ENCODE measurements around the gene ENO1.
A peak's percentile ranks its signal among the peaks of the same experiment; 100 is the strongest.
"Not testable (repeated sequence)": the region's sequence is repeated elsewhere in the genome, so short reads cannot be mapped to it uniquely, and the experiment has no call there.

Gene ENO1

DNA sequence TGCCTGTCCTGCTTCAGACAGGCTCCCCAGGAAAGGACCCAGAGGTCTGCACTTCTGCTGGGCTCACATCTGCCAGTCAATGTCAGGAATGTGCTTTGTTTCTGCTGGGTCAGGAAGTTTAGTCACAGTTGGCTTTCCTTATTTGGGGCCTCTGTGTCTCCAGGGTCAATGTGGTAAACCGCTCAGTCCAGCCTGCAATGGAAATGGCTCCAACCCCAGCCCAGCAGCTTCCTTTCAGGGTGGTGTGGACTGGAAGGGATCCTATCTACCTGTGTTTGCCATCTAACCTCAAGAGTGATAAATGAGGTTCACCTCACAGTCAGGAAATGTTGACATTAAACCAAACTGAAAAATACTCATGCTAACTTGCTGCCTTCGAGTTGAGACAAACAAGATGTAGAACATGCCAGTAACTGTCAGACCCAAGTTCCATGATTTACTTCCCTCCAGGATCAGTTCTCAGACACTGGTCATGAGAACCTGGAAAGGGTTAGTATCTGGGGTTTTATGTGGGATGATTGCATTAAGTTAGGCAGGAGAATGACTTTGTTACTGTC, 20.3 kb downstream of the ENO1 start:
- in situ Hi-C loops (cut with MboI; ENCODE audit: low pct_unique_long_range_greater_than_20kb, low sequenced_read_pairs): no loop called here
- DNase-seq: peak; percentile 79

DNA sequence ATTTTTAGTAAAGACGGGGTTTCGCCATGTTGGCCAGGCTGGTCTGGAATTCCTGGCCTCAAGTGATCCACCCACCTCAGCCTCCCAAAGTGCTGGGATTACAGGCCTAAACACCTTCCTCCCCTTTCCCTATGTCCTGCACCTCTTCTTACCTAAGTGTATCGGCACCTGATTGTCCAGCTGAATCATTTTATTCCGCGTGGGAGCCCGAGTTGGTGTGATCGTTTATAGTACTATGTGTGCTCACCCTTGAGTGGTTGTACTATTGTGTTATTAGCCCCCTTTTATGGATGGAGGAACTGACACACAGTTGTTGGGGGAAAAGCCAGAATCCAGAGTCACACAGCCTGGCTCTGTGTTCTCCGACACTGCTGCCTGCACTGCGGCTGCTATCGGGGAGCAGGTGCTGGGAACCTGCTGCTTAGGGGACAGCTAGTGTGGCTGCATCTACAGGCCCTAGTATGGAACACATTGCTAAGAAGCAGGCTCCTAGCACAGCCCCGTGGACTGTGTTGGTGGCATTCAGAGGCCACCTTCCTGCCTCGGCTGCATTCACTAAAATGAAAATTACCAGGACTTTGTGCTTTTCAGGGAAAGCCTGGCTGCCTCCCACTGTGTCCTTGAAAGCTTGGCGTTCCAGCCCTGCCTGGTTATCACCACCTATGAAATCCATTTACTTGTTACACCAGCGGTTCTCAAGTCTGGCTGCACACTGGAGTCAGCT, 21.6 kb downstream of the ENO1 start:
- in situ Hi-C loops (cut with MboI; ENCODE audit: low pct_unique_long_range_greater_than_20kb, low sequenced_read_pairs): no loop called here
- no peak for DNase-seq

DNA sequence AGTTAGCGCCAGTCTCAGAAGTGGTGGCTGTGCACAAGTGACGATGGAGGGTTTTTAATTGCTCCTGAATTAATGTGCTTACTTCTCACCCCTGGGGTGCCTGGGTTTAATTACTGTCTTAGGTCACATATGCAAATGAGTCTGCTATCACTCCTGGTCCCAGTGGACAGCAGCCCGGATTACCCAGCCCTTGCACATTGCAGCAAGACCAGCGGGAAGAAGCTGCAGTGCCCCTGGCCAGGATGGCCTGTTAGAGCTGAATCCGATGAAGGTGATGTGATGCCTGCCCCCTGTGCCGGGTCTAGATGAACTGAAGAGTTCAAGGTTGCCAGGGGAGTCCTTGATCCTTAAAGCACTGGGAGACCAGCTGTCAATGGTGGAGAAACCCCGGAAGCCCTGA, 24.2 kb downstream of the ENO1 start:
- no peak for DNase-seq
- in situ Hi-C loops (cut with MboI; ENCODE audit: low pct_unique_long_range_greater_than_20kb, low sequenced_read_pairs): no loop called here

DNA sequence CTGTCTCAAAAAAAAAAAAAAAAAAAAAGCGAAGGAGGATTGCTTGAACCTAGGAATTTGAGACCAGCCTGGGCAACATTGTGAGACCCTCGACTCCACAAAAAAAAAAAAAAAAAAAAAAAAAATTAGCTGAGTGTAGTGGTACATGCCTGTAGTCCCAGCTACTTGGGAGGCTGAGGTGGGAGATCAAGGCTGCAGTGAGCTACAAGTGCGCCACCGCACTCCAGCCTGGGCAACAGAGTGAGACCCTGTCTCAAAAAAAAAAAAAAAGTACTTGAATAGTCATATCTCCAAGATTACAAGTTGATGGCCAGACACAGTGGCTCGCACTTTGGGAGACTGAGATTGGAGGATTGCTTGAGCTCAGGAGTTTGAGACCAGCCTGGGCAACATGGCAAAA, 27.4 kb downstream of the ENO1 start:
- DNase-seq: no peak
- in situ Hi-C loops (cut with MboI; ENCODE audit: low pct_unique_long_range_greater_than_20kb, low sequenced_read_pairs): no loop called here

DNA sequence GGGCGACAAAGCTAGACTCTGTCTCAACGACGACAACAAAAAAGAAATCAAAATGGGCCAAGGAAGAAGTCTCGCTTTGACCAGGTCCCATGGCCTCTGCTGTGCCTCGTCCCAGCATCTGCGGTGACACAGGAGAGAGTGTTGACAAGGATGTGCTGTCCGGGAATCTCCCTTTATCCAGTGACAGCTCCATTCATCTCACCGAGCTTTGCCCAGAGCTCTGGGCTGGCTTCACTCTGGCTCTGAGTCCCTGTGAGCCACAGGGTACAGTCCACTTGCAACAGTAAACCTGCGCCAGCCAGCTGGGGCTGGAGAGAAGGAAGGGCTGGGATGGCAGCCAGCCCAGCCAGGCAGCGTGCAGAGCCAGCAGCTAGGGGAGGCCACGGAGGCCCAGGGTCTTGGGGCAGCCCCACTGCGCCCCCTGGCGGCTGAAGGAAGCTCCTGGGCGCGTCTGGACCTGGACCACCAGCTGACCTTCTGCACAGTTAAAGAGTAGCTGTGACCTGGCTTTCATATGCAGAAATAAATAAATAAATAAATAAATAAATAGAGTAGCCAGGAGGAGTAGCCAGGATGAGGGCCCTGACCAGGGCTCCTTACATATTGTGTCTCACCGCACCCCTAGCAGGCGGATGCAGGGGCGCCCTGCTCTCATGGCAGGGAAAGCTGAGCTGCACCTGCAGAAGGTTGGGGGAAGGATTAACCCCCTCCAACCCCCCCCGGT, 29.7 kb downstream of the ENO1 start:
- DNase-seq: peak; percentile 83
- in situ Hi-C loops (cut with MboI; ENCODE audit: low pct_unique_long_range_greater_than_20kb, low sequenced_read_pairs): no loop called here

DNA sequence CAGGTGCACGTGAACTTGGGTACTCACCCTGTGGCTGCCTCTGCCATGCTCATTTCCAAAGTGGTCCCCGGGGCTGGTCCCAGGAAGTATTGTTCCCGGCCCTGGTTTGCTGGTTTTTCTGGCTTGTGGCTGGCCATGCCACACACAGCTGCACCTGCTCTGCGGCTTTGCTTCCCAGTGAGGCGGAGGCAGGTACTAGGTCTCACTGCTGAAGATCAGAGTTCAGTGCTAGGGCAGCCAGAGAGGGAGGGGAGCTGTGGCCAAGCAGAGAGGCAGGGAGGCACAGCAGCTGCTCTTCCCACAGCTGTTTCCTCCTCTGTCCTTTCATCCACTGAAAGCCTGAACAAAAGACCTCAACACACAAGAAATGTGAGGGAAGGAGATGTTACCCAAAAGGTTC, 30.5 kb downstream of the ENO1 start:
- in situ Hi-C loops (cut with MboI; ENCODE audit: low pct_unique_long_range_greater_than_20kb, low sequenced_read_pairs): no loop called here
- no peak for DNase-seq

DNA sequence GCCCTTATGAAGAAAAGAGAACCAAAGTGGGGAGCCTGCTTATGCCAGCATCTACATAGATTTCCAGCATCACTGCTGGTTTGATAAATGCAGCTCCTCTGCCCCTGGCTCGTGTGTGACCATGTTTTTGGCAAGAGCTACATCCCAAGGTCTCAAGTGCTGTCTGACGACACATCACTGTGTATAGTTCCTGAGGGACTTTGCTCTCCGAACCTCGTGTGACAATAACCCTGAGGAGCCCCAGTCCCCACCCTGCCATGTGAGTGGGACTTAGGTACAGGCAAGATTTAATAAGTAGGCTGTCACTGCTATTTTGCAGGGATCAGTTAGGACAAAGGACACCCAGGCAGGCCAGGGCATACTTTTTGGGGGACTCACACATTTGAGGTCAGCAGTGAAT, 32.2 kb downstream of the ENO1 start:
- in situ Hi-C loops (cut with MboI; ENCODE audit: low pct_unique_long_range_greater_than_20kb, low sequenced_read_pairs): no loop called here
- no peak for DNase-seq

DNA sequence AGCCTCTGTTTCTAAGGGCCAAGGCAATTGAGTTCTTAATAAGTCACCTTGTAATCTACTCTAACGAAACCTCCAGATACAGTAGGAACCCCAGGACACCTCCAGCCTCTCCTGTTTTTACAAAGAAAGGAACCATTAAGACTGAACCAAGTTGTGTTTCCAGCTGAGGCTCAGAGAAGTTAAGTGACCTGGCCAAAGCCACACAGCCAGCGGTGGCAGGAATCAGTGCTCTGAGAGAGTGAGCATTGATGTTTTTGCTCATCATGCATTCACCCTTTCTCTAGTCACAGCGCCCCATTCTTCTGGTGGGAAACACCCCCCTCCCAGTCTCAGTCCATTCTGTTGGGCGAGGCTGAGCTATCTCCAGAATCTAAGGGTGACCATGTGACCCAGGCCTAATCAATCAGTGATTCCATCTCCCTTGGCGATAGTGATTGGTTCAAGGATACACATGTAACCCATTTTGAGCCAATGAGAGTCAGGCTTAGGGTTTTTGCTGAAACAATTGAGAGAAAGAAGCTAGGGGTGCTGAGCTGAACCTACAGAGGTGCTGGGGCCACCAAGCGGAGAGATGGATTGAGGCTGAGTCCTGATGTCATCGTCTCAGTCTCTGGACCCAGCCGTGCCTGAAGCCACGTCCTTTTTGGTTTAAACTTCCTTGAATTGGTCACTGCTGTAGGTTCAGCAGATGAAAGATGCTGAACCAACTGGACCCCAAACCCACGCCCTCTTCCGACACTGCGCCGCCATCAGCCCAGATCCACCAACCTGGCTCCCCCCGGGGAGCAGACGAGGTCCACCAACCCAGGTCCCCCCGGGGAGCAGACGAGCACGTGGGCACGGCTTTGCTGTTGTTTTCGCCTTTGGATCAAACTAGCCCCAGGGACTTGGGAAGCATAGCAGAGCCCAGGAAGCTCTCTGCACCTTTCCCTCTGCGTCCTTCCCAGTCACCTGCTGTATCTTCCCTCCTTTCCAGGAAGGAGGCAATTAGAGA, 33.1 kb downstream of the ENO1 start:
- DNase-seq: no peak
- in situ Hi-C loops (cut with MboI; ENCODE audit: low pct_unique_long_range_greater_than_20kb, low sequenced_read_pairs): no loop called here

DNA sequence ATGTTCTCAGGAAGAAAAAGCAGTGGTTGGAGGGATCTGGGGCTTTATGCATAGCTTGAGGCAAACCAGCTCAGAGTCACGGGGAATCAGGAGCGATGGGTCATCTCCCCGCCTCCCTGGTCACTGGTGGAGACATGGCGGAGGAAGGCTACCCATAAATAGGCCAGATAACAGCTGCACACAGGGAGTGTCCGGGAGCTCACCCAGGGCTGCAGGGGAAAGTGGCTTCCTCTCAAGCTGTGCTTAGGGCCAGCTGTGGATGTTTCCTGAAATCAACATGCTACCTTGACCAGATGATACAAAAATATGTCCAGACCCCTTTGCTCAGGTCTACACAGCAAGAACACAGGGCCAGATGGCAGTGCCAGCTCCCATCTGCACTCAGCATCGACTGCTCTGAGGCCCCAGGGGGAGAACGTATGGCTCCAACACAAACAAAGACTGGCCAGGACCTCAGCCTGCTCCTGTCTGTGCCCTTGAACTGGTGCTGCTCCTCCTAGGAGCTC, 33.9 kb downstream of the ENO1 start:
- in situ Hi-C loops (cut with MboI; ENCODE audit: low pct_unique_long_range_greater_than_20kb, low sequenced_read_pairs): no loop called here
- DNase-seq: no peak

DNA sequence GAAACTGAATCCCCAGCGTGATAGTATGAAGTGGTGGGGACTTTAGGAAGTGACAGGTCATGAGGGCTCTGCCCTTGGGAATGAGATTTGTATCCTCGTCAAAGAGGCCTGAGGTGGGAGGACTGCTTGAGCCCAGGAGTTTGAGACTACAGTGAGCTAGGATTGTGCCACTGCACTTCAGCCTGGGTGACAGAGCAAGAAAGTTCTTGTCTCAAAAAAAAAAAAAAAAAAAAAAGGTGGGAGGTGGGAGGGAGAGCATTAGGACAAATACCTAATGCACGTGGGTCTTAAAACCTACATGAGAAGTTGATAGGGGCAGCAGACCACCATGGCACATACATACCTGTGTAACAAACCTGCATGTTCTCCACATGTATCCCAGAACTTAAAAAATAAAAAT, 37.1 kb downstream of the ENO1 start:
- in situ Hi-C loops (cut with MboI; ENCODE audit: low pct_unique_long_range_greater_than_20kb, low sequenced_read_pairs): no loop called here

DNA sequence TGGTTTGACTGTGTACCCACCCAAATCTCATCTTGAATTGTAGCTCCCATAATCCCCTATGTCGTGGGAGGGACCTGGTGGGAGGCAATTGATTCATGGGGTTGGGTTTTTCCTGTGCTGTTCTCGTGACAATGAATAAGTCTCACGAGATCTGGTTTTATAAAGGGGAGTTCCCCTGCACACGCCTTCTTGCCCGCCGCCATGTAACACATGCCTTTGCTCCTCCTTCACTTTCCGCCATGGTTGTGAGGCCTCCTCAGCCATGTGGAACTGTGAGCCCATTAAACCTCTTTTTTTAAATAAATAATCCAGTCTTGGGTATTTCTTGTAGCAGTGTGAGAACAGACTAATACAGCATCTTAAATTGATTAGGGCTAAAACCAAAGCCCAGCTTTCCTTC, 38.5 kb downstream of the ENO1 start:
- DNase-seq: no peak
- in situ Hi-C loops (cut with MboI; ENCODE audit: low pct_unique_long_range_greater_than_20kb, low sequenced_read_pairs): no loop called here

More for the DNA sequence above, 37.1 kb downstream of the ENO1 start:
- no peak for DNase-seq

DNA sequence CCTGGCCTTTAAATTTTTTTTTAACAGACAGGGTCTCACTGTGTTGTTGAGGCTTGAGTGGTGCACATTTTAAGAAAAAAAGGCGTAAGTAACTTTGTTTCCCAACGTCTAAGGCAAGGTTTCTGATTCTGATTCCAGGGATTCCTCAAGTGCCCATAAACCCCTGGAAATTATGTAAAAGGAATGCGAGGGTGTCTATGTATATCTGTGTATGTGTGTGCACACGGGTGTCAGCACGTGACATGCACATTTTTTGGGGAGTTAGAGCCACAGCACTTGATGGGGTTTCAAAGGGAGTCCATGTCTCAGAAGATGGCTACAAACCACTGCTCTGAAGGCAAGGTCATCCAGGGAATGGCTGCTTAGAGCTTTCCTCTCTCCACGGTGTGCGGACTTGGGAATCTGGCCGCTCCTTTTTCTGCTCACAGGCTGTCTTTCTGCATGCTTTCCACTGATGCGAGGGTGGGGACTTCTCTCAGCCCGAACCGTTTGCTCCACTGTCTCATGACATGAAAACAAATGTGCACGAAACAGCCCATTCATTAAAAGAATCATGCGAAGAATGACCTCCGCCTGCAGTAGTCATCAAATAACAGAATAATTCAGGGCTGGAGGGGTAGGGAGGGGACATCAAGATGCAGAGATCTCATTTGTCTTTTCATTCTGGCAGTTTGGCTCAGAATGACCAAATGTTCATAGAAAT, 42.4 kb downstream of the ENO1 start:
- no peak for DNase-seq
- in situ Hi-C loops (cut with MboI; ENCODE audit: low pct_unique_long_range_greater_than_20kb, low sequenced_read_pairs): no loop called here

DNA sequence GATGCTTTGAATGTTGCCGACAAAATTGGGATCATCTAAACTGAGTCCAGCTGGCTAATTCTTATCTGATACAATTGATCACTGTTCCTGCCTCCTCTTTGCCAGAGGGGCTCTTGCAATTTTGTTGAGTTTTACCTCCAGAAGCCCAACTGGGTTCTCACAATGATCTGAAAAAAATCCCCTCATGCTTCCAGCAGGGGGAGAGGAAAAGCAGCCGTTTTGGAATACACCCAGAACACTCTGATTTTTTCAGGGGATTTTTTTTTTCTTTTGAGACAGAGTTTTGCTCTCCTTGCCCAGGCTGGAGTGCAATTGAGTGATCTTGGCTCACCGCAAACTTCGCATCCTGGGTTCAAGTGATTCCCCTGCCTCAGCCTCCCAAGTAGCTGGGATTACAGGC, 47.1 kb downstream of the ENO1 start:
- peak; percentile 26 for DNase-seq
- in situ Hi-C loops (cut with MboI; ENCODE audit: low pct_unique_long_range_greater_than_20kb, low sequenced_read_pairs): no loop called here

DNA sequence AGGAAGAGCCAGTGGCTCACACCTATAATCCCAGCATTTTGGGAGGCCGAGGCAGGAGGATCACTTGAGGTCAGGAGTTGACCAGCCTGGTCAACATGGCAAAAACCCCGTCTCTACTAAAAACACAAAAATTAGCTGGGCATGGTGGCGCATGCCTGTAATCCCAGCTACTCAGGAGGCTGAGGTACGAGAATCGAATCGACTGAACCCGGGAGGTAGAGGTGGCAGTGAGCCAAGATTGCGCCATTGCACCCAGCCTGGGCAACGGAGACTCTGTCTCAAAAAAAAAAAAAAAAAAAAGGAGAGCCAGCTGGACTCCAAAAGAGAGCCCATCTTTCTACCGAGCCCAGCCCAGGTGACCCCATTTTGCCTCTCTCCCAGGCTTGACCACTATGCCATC, 47.8 kb downstream of the ENO1 start:
- DNase-seq: not testable (repeated sequence)

DNA sequence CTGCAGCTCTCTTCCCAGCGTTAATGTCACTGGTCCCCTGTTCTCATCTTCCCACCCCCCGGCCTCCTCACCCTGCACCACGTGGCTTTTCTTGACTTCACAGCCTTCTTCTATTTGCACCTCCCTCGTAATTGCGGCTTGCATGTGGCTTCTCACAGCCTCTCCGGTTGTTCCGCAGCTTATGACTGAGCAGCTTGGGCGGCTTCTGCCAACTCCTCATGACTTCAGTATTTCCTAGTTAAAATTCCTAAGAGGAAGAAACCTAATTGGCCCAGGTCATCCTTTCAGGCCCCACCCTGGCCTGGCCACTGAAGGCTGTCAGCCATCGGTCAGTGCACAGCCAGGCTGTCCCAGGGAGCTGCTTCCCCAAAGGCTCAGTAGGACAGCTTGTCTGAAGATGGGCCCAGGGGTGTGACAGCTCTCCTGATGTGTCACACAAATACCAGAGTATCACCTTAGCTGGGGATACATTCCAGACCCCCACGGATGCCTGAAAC, 52.5 kb downstream of the ENO1 start:
- no peak for DNase-seq
- in situ Hi-C loops (cut with MboI; ENCODE audit: low pct_unique_long_range_greater_than_20kb, low sequenced_read_pairs): no loop called here

More for the DNA sequence above, 47.8 kb downstream of the ENO1 start:
- in situ Hi-C loops (cut with MboI; ENCODE audit: low pct_unique_long_range_greater_than_20kb, low sequenced_read_pairs): not testable (repeated sequence)

DNA sequence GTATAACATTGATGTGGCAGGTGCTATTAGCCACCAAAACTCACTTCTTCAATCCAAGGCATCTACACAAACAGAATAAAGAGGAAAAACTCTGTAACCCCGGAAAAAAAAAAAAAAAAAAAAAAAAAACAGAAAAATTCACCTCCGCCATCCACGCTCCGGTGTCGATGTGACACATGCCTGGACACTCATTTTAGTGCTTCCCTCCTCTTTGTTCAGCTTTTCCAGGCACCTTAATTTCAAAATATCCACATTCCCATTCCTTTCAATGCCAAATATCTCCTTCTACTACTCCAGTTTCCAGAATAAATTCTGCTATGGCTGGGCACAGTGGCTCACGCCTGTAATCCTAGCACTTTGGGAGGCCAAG, 55.2 kb downstream of the ENO1 start:
- in situ Hi-C loops (cut with MboI; ENCODE audit: low pct_unique_long_range_greater_than_20kb, low sequenced_read_pairs): no loop called here
- DNase-seq: no peak

DNA sequence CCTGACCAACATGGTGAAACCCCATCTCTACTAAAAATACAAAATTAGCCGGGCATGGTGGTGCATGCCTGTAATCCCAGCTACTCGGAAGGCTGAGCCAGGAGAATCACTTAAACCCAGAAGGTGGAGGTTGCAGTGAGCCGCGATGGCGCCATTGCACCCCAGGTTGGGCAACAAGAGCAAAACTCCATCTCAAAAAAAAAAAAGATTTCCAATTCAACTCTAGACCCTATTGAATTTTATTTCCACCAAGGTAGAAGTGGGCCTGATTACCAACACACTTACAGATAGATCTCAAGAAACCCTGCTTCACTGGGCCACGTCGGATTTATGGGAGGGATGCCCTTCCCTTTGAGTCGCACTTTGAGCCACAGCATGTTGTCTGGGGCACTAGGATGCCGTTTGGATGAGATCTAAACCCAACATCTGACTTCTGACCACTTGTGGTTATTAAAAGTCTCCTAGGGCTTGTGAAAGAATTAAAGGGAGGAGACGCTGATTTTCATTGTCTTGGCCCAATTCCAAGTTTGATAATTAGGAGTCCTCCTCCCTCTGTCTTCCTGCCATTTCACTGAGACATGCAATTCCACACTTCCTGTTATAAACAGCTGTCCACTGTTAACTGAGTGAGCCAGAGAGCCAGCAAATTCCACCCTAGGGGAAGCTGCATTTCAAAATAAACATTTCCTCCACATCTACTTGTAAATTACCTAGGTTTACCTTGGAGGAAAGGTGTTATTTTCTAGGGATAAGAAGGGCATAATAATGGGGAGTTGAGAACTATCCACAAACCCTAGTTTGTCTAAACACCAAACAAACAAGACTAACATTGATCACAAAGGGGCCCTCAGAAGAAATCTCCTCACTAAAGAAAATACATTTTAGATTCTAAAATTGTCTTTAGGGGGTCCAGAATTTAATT, 55.9 kb downstream of the ENO1 start:
- in situ Hi-C loops (cut with MboI; ENCODE audit: low pct_unique_long_range_greater_than_20kb, low sequenced_read_pairs): no loop called here
- DNase-seq: peak; percentile 69

DNA sequence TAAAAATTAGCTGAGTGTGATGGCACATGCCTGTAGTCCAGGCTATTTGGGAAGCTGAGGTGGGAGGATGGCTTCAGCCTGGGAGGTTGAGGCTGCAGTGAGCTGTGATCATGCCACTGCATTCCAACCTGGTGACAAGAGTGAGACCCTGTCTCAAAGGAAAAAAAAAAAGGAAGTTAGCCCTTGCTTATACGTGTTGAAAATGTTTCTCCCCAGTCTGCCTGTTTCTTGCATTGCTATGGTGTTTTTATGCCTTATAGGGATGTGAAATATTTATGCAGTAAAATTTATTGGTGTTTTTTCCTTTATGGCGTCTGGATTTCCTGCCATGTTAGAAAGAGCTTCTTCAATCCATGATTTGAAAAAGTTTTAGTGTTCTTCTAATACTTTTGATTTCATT, 57.4 kb downstream of the ENO1 start:
- peak; percentile 52 for DNase-seq
- in situ Hi-C loops (cut with MboI; ENCODE audit: low pct_unique_long_range_greater_than_20kb, low sequenced_read_pairs): no loop called here

Measured in KBM-7 (cell line).